Neural cell (in vitro differentiated cells): Measurements from ENCODE around the gene TTC23L.

ENCODE experiments used
- CTCF ChIP-seq: fragments of 450-650 bp; IDR thresholded peaks from 2 replicates; pipeline ENCODE4 v1.5.1; 2014; ENCODE audit warnings: antibody characterized with exemption, mild to moderate bottlenecking, moderate library complexity; ENCODE audit not compliant: poor library complexity, severe bottlenecking
- EZH2 ChIP-seq: fragments of 200-600, 300-800 bp; shearing (Covaris generic), sonication (generic); IDR thresholded peaks from 2 replicates; pipeline ENCODE4 v1.6.1; 2014; ENCODE audit warnings: antibody characterized with exemption, low read length, borderline replicate concordance, mild to moderate bottlenecking; ENCODE audit not compliant: insufficient read depth, poor library complexity, severe bottlenecking
- MXI1 ChIP-seq: fragments of 450-650 bp; conservative IDR thresholded peaks from 2 replicates; pipeline ENCODE4 v1.6.1; 2014; ENCODE audit warnings: antibody characterized with exemption, mild to moderate bottlenecking; ENCODE audit not compliant: poor library complexity, severe bottlenecking
- POLR2AphosphoS5 ChIP-seq: IDR thresholded peaks from 2 replicates; pipeline ENCODE4 v1.6.1; 2012
- RAD21 ChIP-seq: fragments of 450-650 bp; conservative IDR thresholded peaks from 2 replicates; pipeline ENCODE4 v1.6.1; 2014; ENCODE audit warnings: antibody characterized with exemption, mild to moderate bottlenecking, moderate library complexity
- REST ChIP-seq: IDR thresholded peaks from 2 replicates; pipeline ENCODE4 v1.6.1; 2012; ENCODE audit warnings: borderline replicate concordance
- TAF1 ChIP-seq: IDR thresholded peaks from 2 replicates; pipeline ENCODE4 v1.6.1; 2012; ENCODE audit warnings: low read depth

- TF ChIP-seq CTCF (no peak), RAD21 (no peak), MXI1 (no peak), TAF1 (no peak), POLR2AphosphoS5 (no peak), EZH2 (no peak), REST (no peak)
These were observed 2.9 kb downstream of the TTC23L start for GRCh38 chr5:34841816-34842215.
